NCI-H2196 treated with DMSO at 0.1 percent for 48 hours (cell line): ENCODE measurements around the gene DNAH12.
"Not testable (repeated sequence)": the region's sequence is repeated elsewhere in the genome, so short reads cannot be mapped to it uniquely, and the experiment has no call there.

Experiments used
- DNase-seq: peaks from one replicate; lab custom pipeline; 2025; ENCODE audit not compliant: unreplicated experiment; lab: John Stamatoyannopoulos, UW

Gene DNAH12

GRCh38 chr3:57423335-57423734 is 120.8 kb downstream of the DNAH12 start:
- no peak for DNase-seq

DNA sequence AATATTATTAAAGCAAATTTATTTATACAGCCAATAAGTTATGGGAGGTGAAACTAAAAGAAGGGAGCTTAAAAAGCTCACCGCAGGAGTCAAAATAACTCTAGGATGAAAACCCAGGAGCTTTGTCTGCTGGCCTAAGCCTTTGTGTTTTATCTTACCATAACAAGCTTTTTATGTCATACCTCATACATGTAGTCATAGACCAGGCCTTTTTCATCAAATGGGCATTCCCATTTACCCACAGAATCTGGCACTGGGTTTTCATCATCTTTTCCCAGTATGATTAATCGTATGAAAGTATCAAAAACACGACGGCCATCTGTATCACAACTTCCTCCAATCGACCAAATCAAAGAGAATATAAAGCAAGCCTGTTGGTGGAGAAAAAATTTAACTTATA is 122.8 kb downstream of the DNAH12 start:
- DNase-seq: no peak

DNA sequence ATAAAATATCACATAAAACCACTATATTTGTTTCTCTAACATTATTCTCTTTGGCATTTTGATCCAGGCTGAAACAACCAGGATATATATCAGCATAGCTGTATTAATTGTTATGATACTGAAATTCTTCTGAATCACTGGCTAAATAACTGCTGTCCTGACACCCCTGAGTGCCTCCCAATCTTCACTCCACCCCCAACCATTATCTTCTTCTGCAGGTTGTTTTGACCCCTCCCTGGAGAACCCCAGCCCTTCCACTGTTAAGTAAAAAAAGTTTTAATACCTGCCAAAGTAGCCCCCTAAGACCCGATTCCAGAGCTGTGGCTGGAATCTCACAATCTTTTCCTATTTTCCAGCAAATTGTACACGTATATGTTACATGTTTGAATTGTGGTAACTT is 124.1 kb downstream of the DNAH12 start:
- no peak for DNase-seq

DNA sequence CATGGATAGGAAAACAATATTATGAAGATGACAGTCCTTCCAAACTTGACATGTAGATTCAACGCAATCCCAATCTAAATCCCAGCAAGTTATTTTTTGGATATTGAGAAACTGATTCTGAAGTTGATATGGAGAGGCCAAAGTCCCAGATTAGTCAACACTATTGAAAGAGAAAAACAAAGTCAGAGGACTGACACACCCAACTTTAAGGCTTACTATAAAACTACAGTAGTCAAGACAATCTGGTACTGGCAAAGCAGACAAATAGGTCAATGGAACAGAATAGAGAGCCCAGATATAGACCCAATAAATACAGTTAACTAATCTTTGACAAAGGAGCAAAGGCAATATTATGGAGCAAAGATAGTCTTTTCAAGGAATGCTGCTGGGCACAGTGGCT is 132.4 kb downstream of the DNAH12 start:
- DNase-seq: no peak

- DNase-seq: no peak
Measured at GRCh38 chr3:57409471-57409870, 134.7 kb downstream of the DNAH12 start.

DNA sequence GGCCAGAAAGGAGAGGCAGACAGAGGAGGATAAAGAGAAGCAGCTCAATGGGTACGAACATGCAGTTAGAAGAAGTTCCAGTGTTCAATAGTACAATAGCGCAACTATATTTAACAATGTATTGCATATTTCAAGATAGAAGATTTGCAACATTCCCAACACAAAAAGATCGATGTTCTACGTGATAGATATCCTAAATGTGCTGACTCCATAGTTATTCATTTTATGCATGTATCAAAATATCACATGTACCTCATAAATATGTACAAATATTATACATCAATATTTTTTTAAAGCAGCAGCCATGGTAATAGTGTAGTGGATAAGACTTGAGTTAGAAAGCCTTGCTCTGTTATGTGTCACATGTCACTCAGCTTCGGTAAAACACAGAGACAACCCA is 141.5 kb downstream of the DNAH12 start:
- DNase-seq: no peak

GRCh38 chr3:57397175-57398026 is 146.7 kb downstream of the DNAH12 start:
- DNase-seq: no peak

DNA sequence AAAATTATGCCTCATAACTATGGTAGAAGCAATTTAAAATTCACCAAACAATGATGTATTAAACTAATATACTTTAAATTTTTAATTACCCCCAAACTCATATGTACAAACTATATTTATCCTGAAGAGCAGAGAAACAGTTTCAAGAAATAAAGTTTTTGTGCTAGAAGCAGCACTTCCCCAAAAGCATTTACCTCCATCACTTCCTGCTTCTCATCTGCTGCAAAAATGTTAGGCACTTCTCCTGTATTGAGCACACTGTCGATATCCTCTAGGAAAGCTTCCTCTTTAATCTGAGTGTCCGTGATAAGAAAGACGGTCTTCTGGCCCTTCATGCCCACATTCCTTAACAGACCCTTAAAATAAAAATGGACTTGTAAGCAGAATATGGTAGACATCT is 150.2 kb downstream of the DNAH12 start:
- DNase-seq: no peak

DNA sequence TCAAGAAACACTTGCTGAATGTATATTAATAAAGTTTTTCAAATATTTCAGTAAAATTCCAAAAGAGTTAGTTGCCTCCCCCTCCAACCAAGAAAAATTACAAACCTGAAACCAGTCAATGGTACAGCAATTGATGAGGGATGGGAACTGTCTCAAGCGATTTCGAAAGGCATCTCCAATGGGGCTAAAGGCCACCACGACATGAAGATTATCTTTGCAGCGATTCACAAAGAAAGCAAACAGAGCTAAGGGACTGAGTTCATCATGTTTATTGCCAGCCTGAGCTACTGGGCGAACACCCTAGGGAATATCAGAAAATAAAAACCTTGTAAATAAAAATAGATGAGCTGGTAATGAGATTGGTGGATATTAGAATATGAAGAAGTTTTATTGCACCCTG is 152.4 kb downstream of the DNAH12 start:
- DNase-seq: no peak

DNA sequence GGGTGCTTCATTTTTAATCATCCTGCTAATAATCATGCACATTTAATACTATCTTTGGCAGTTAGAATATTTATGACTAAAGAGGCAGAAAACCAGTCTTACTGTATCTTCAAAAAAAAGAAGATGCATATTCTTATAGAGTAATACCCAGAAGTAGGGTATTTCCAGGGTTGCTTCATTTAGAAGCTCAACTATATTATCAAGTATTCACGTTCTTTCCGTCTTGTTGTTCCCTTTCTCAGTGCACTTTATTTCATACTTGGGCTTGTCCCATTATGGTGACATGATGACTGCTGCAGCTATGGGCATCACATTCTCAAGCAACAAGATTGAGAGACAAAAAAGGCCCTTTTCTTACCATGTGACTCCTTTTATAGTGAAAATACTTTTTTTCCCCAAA is 154.9 kb downstream of the DNAH12 start:
- no peak for DNase-seq

DNA sequence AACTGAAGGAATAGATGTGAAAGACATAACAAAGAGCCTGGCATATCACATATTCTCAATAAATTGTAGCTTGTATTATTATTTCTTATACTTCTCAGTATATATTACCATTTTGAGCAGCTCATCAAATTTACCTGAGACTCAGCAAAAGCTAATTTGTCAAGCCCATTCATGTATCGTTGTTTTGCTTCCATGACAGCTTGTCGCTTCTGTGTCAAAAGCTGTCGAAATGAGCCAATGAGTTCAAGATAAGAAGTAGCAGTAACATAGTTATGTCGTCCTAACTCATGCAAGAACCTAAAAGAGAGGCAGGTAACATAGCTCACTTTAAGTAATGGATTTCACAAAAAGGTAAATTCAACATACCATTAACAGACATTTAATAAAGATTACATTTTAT is 157.8 kb downstream of the DNAH12 start:
- DNase-seq: no peak

DNA sequence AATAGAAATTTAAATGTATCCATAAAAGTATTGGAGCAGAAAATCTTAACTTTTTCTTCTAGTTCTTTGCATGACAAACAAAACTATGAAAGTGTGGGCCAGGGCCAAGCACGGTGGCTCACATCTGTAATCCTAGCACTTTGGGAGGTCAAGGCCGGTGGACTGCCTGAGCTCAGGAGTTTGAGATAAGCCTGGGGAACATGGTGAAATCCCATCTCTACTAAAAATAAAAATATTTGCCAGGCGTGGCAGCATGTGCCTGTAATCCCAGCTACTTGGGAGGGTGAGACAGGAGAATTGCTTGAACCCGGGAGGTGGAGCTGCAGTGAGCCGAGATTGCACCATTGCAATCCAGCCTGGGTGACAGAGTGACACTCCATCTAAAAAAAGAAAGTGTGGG is 158.6 kb downstream of the DNAH12 start:
- DNase-seq: no peak

DNA sequence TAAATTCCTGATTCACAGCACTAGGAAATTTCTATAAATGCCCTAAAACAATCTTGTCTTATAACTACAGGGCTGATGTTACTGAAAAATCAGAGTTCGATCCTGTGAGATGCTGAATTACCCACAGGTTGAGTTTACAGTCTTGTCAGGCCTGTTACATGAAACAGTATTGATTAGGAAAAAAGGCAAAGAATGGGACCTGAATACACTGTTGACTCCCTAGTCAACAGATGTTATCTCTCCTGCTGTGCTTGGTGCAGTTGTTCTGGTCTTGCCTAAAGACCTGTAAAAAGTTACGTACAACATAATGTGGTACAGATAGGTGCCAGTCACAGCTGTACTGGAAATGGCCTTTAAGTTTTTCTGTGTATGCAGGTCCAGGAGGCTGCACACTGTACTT is 160.3 kb downstream of the DNAH12 start:
- DNase-seq: no peak

DNA sequence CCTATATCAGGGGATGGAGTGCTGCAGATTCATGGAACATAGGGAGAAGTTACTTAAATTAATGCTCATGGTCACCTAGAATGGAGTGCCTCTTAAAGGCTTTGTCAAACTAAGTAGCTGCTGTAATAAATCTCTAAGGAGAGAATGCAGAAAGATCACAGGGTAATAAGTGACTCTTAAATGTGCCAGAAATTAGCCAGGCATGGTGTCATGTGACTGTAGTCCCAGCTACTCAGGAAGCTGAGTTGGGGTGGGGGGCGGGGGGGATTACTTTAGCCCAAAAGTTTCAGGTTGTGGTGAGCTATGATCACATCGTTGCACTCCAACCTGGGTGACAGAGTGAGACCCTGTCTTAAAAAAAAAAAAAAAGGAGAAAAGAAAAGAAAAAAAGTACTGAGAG is 160.7 kb downstream of the DNAH12 start:
- DNase-seq: no peak

GRCh38 chr3:57382933-57383332 is 161.2 kb downstream of the DNAH12 start:
- no peak for DNase-seq

DNA sequence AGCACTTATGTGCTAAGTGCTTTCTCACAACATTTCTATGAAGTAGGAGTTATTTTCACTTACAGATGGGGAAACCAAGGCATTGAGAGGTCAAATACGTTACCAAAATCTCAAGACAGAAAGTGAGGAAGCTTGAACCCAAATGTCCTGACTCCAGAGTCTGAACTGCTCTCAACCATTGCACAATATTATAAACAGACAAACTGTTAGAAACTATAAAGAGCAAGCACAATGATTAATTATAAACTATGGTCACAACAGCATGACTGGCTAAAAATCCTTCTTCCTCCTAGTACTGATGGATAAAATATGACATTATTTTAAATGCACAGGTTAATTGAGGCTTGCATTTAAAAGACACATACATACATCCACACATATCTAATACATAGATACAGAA is 173.8 kb downstream of the DNAH12 start:
- DNase-seq: no peak

- DNase-seq: not testable (repeated sequence)
Measured at GRCh38 chr3:57365089-57365488, 179.1 kb downstream of the DNAH12 start.

DNA sequence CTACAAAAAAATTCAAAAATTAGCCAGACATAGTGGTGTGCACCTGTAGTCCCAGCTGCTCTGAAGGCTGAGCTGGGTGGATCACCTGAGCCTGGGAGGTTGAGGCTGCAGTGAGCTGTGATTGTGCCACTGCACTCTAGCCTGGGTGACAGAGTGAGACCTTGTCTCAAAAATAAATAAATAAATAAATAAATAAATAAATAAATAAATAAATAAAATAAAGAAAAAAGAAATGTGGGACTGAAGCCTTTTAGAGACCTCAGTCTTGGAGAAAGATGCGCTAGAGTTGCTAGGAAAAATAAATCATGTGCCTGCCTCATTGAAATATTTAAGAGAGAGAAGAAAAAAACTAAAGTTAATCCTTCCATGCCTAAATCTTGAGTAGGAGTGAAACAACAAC is 187.9 kb downstream of the DNAH12 start:
- DNase-seq: not testable (repeated sequence)

DNA sequence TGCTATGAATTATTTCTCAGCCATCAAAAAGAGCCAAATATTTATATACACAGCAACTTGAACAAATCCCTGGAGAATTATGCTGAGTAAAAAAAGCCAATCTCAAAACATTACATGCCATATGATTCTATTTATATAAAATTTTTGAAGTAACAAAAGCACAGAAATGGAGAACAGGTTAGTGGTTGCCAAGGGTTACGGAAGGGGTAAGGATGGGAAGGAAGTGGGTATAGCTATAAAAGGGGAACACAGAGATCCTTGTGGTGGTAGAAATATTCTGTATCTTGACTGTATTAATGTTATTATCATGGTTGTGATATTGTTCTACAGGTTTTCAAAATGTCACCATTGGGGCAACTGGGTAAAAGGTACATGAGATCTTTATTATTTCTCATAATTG is 189.4 kb downstream of the DNAH12 start:
- DNase-seq: no peak

DNA sequence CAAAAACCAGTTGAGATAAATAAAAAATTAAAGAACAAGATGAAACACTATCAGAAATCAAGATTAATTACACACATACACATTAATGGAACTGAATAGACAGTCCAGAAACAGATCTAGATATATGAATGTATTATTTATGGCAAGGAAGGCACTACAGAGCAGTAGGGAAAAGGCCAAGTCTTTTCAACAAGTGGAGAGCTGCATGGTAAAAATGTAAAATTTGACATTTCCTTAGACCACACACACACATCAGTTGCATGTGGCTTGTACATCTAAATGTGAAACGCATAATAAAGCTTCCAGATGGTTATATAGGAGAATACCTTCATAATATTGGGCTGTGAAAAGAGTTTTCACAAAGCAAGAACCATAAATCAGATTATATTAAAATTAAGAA is 193.9 kb downstream of the DNAH12 start:
- no peak for DNase-seq

DNA sequence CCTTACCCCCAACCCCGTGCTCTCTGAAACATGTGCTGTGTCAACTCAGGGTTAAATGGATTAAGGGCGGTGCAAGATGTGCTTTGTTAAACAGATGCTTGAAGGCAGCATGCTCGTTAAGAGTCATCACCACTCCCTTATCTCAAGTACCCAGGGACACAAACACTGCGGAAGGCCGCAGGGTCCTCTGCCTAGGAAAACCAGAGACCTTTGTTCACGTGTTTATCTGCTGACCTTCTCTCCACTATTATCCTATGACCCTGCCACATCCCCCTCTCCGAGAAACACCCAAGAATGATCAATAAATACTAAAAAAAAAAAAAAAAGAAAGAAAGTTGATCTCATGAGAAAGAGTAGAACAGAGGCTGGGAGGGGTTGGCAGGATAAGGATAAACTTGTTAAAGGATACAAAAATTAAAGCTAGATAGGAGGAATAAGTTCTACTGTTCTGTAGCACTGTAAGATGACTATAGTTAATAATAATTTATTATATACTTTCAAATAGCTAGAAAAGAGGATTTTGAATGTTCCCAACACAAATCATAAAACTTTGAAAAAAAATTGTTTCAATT is 205.0 kb downstream of the DNAH12 start:
- DNase-seq: not testable (repeated sequence)

DNA sequence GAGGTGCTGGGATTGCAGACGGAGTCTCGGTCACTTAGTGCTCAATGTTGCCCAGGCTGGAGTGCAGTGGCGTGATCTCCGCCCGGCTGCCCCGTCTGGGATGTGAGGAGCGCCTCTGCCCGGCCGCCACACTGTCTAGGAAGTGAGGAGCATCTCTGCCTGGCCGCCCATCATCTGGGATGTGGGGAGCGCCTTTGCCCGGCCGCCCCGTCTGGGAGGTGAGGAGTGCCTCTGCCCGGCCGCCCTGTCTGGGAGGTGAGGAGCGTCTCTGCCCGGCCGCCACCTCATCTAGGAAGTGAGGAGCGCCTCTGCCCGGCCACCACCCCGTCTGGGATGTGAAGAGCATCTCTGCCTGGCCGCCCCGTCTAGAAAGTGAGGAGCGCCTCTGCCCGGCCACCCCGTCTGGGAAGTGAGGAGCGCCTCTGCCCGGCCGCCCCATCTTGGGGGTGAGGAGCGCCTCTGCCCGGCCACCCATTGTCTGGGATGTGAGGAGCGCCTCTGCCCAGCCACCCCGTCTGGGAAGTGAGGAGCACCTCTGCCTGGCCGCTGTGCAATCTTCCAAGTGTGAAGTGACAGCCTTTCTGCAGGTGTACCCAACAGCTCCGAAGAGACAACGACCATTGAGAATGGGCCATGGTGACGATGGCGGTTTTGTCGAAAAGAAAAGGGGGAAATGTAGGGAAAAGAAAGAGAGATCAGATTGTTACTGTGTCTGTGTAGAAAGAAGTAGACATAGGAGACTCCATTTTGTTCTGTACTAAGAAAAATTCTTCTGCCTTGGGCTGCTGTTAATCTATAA is 205.7 kb downstream of the DNAH12 start:
- DNase-seq: not testable (repeated sequence)
